Measurements from ENCODE around the gene NIPAL3.

GRCh38 chr1:24490101-24490781 is 74.6 kb downstream of the NIPAL3 start:
- TF ChIP-seq CTCF (IDR thresholded peaks at IDR 0.05) (no peak), POLR2A (IDR thresholded peaks at IDR 0.05) (no peak)

Measured in testis (tissue), 2 donors.